ENCODE measurements around the gene TMEM61.

DNA sequence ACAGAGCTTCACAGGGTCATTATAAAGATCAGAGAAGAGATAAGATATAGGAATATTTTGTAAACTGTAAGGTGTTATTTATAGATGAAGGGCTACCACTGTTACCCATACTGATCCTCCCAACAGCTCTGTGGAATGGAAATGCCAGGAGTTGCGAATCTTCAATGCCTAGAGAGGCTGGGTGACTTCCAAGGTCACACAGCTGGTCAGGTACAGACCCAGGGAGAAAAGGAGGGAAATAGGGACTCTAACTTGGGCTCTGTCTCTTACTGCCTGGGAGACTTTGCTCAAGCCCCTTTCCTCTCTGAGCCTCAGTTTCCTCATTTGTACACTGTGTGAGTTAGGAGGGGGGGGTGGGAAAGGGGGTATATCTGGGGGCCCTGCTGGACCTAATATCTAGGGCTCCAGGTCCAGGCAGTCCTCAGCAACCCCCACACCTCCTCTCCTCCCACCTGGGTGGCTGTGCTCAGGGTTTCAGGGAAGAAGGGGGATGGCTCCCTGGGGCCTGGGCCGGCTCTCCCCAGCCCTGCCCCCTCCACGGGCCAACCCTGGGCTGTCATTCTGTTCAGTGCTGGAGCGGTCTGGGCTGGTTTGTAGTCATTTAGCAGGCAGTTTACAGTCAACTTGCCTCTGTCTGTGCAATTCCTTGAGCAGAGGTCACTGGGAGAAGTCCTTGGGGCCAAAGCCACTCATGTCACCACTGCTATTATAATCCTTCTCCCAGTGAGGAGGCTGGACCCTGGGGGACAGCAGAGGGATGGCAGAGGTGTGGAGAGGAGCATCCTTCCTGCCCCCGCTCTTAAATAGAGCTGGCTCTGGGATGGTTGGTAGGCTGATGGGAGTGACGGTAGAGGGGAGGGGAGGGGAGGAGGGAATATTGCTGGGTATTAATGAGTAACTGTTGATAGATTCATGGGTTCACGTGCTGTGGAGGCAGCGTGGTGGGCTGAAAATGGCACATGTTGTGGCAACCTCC, 20.0 kb downstream of the TMEM61 start:
- no peak for TF ChIP-seq POLR2A (IDR thresholded peaks at IDR 0.05)
- TF ChIP-seq, protein P1, sequence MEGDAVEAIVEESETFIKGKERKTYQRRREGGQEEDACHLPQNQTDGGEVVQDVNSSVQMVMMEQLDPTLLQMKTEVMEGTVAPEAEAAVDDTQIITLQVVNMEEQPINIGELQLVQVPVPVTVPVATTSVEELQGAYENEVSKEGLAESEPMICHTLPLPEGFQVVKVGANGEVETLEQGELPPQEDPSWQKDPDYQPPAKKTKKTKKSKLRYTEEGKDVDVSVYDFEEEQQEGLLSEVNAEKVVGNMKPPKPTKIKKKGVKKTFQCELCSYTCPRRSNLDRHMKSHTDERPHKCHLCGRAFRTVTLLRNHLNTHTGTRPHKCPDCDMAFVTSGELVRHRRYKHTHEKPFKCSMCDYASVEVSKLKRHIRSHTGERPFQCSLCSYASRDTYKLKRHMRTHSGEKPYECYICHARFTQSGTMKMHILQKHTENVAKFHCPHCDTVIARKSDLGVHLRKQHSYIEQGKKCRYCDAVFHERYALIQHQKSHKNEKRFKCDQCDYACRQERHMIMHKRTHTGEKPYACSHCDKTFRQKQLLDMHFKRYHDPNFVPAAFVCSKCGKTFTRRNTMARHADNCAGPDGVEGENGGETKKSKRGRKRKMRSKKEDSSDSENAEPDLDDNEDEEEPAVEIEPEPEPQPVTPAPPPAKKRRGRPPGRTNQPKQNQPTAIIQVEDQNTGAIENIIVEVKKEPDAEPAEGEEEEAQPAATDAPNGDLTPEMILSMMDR (IDR thresholded peaks at IDR 0.05) = no peak

Data from lower leg skin (tissue), 3 donors.